Right lobe of liver (tissue), 4 donors: ENCODE data around the gene ZNF385B.

Experiments
- CTCF ChIP-seq, 4 donors: fragments of 200-600 bp in 3 of 4; fragments of 450-650 bp in 1 of 4; IDR thresholded peaks; one replicate each; pipeline versions ENCODE4 v1.5.1 to v1.8.0; 2016 to 2022; ENCODE audit warnings: antibody characterized with exemption in 4 of 4, mild to moderate bottlenecking in 2 of 4
- POLR2A ChIP-seq: fragments of 450-650 bp; IDR thresholded peaks from one replicate; pipeline ENCODE4 v1.6.1; 2017; ENCODE audit warnings: antibody characterized with exemption, mild to moderate bottlenecking
- donor health status: DM: no; HTN: no; CAD: no.
- donor health status: DM: no; HTN: no; CAD: no.
- donor health status: DM: no; HTN: yes; CAD: no.

- no peak for TF ChIP-seq CTCF (IDR thresholded peaks at IDR 0.05)
- no peak for TF ChIP-seq POLR2A
Measured at GRCh38 chr2:179538406-179539123, 322.8 kb downstream of the ZNF385B start.
